Right lobe of liver (tissue), 6 donors: ENCODE measurements around the gene FOSL2. TPM values are rescaled to one million over a fixed set of nuclear protein-coding genes. Genes with fewer than 3 reads are reported as not detected.

Experiments
- ATAC-seq, 4 donors: fragments of 200-7000 bp; cut with Tn5 transposase; one replicate each; pipeline ENCODE4 v1.9.1; 2020; ENCODE audit warnings: mild to moderate bottlenecking in 4 of 4, moderate library complexity in 4 of 4
- DNase-seq, 3 donors: peaks; one replicate each; pipeline ENCODE4 v3.0.0-alpha.2; 2020
- H3K27ac ChIP-seq, 3 donors: fragments of 200-600 bp; one replicate each; pipeline ENCODE4 v1.8.0; 2022
- H3K27me3 ChIP-seq, 2 donors: fragments of 200-600 bp; one replicate each; pipeline ENCODE4 v1.8.0; 2022
- H3K36me3 ChIP-seq, 4 donors: fragments of 200-600 bp; sonication (generic) in 1 of 4; one replicate each; pipeline versions ENCODE4 v1.5.1 to v1.8.0; 2017 to 2022; ENCODE audit warnings: control low read depth in 1 of 4
- H3K4me1 ChIP-seq, 4 donors: fragments of 200-600 bp; sonication (generic) in 1 of 4; one replicate each; pipeline versions ENCODE4 v1.5.1 to v1.8.0; 2017 to 2022; ENCODE audit warnings: control low read depth in 1 of 4
- H3K4me3 ChIP-seq, 3 donors: fragments of 200-600 bp; one replicate each; pipeline ENCODE4 v1.8.0; 2022
- H3K9me3 ChIP-seq, 4 donors: fragments of 200-600 bp; sonication (generic) in 1 of 4; one replicate each; pipeline versions ENCODE4 v1.5.1 to v1.8.0; 2017 to 2022; ENCODE audit warnings: control low read depth in 1 of 4
- POLR2A ChIP-seq: fragments of 450-650 bp; IDR thresholded peaks from one replicate; pipeline ENCODE4 v1.6.1; 2017; ENCODE audit warnings: antibody characterized with exemption, mild to moderate bottlenecking
- WGBS: methylation state at CpG from one replicate; pipeline ENCODE4 v1.1.6; 2018; ENCODE audit warnings: low coverage, low lambda C conversion rate; ENCODE audit not compliant: insufficient coverage; ENCODE audit errors: missing lambda C conversion rate; 5-methylcytosine and 5-hydroxymethylcytosine counted together
- intact Hi-C, 2 donors: fragments of 100-400 bp; cut with DNase I; formaldehyde crosslinking; loops; one replicate each; pipeline versions ENCODE4 v1.11.2 to v1.14.1; 2022
- small RNA-seq, 2 experiments: library from RNA; depleted of rRNA; stranded (forward); fragments of <200 nt; gene quantifications; one replicate each; pipeline ENCODE3, GENCODE V24; 2016
- total RNA-seq, 6 experiments: library from RNA; depleted of rRNA in 2 of 6; stranded (reverse); fragments of >200 nt in 2 of 6; fragmentation: NEBNext Ultra II Directional in 3 of 6; extraction: Animal tissue kit (Norgen Biotek cat#: 25700) in 3 of 6; gene quantifications; one replicate each; pipeline versions ENCODE4 v1.1.0 to v1.2.4, GENCODE V29; 2016 to 2023
- TF ChIP-seq, protein P1 (sequence below), 4 donors: fragments of 200-600 bp in 3 of 4; fragments of 450-650 bp in 1 of 4; IDR thresholded peaks; one replicate each; pipeline versions ENCODE4 v1.5.1 to v1.8.0; 2016 to 2022; ENCODE audit warnings: antibody characterized with exemption in 4 of 4, mild to moderate bottlenecking in 2 of 4
- donor health status: DM: no; HTN: yes; CAD: no.
- donor health status: DM: no; HTN: no; CAD: no.
- donor health status: DM: no; HTN: no; CAD: no.
- donor health status: DM: no; HTN: yes; CAD: no.
- donor health status: DM: no; HTN: yes; CAD: no.

FOSL2 gene
- total RNA-seq, 6 experiments from 2014 or later, result 8.1 to 70.7 (median 14.9) TPM

DNA sequence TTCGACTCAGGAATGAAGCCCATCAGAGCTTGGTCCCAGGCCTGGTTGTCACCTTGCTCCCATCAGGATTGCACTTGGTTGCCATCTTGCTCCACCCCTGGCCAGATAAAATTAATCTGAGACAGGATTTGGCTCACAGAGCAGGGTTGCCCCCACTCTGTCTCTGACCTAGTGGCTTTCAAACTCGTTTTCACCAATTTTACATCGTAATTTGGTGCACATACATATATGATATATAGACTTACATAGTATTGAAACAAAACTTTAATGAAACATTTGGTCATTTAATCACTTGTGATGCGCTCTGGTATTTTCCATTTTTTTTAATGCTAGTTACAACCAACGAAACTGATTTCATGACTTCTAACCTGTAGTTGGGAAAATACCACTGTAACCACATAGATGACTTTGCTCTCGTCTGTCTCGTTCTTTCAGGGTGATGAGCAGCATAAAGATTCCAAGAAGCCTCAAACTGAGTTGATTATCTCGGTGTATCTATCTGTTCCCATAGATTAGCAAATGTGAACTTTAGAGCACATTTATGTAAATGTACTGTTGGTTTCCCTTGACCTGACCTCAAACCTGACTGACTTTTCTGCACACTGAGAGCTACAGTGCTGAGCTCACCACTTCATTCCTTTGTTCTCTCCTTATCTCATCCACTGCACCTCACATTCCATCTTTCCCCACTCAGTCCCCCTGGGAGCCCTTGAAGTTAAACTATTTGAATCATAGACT, 72.7 kb downstream of the FOSL2 start:
- intact Hi-C loops, result no loop called here

More for the DNA sequence above, 72.7 kb downstream of the FOSL2 start:
- Histone ChIP-seq H3K4me1 (no peaks in the 10 kb centered on the region), H3K27ac (no peak overlapping the region), H3K36me3 (no peaks in the 10 kb centered on the region), H3K27me3 (no peaks in the 10 kb centered on the region), H3K4me3 (no peak overlapping the region), H3K9me3 (no peaks in the 10 kb centered on the region)
- no peak for TF ChIP-seq POLR2A
- TF ChIP-seq, protein P1, sequence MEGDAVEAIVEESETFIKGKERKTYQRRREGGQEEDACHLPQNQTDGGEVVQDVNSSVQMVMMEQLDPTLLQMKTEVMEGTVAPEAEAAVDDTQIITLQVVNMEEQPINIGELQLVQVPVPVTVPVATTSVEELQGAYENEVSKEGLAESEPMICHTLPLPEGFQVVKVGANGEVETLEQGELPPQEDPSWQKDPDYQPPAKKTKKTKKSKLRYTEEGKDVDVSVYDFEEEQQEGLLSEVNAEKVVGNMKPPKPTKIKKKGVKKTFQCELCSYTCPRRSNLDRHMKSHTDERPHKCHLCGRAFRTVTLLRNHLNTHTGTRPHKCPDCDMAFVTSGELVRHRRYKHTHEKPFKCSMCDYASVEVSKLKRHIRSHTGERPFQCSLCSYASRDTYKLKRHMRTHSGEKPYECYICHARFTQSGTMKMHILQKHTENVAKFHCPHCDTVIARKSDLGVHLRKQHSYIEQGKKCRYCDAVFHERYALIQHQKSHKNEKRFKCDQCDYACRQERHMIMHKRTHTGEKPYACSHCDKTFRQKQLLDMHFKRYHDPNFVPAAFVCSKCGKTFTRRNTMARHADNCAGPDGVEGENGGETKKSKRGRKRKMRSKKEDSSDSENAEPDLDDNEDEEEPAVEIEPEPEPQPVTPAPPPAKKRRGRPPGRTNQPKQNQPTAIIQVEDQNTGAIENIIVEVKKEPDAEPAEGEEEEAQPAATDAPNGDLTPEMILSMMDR (IDR thresholded peaks at IDR 0.05), result no peak
- no peak for ATAC-seq
- DNase-seq, result no peak
- 58% methylated on average over 7 of the region's 8 CpGs for WGBS

Small RNA genes within 50 kb of the gene (small RNA-seq; reads per million reads assigned to genes)
- 0 to 0.10 reads per million in 2 experiments for gene AC104695.3
- 0 reads per million in 2 experiments for gene SNRPGP7

Other genes with a start within 250 kb of the FOSL2 start
- gene PLB1, start 103.2 kb downstream of the FOSL2 start, total RNA-seq, result 1 to 10 TPM in 3 of 6 experiments, under 1 TPM in 3; 0.66 to 1.9 (median 1.1) TPM